KMS-11 (cell line): ENCODE measurements around the gene CARHSP1.

Experiments
- H2AFZ ChIP-seq: fragments of 200-600 bp; sonication (generic); 2 replicates; pipeline ENCODE4 v1.6.1; 2016; ENCODE audit warnings: antibody characterized with exemption, mixed run types, low read depth
- H3K27ac ChIP-seq: fragments of 200-600 bp; sonication (generic); 2 replicates; pipeline ENCODE4 v1.6.1; 2016; ENCODE audit warnings: mild to moderate bottlenecking, mixed run types
- H3K27me3 ChIP-seq: fragments of 200-600 bp; sonication (generic); 2 replicates; pipeline ENCODE4 v1.6.1; 2017; ENCODE audit warnings: mild to moderate bottlenecking, low read depth, mixed run types, moderate library complexity; ENCODE audit not compliant: insufficient read depth
- H3K36me3 ChIP-seq: fragments of 200-600 bp; sonication (generic); 2 replicates; pipeline ENCODE4 v1.6.1; 2017; ENCODE audit warnings: mild to moderate bottlenecking, mixed run types; ENCODE audit not compliant: insufficient read depth
- H3K4me1 ChIP-seq: fragments of 200-600 bp; sonication (generic); 2 replicates; pipeline ENCODE4 v1.6.1; 2016; ENCODE audit warnings: mild to moderate bottlenecking, low read depth, mixed run types; ENCODE audit not compliant: poor library complexity, severe bottlenecking
- H3K4me2 ChIP-seq: fragments of 200-600 bp; sonication (generic); 2 replicates; pipeline ENCODE4 v1.7.0; 2016; ENCODE audit warnings: mild to moderate bottlenecking, mixed run types
- H3K4me3 ChIP-seq: fragments of 200-600 bp; sonication (generic); IDR thresholded peaks from 2 replicates; pipeline ENCODE4 v1.6.1; 2017; ENCODE audit warnings: low read depth, low read length, mixed read lengths; ENCODE audit not compliant: insufficient read depth
- H3K79me2 ChIP-seq: fragments of 200-600 bp; sonication (generic); 2 replicates; pipeline ENCODE4 v1.6.1; 2016; ENCODE audit warnings: low read depth, mixed run types; ENCODE audit not compliant: insufficient read depth
- H3K9ac ChIP-seq: fragments of 200-600 bp; sonication (generic); 2 replicates; pipeline ENCODE4 v1.6.1; 2016; ENCODE audit warnings: mild to moderate bottlenecking, mixed run types
- H4K20me1 ChIP-seq: fragments of 200-600 bp; sonication (generic); 2 replicates; pipeline ENCODE4 v1.6.1; 2016; ENCODE audit warnings: mild to moderate bottlenecking, mixed run types; ENCODE audit not compliant: insufficient read depth
- TF ChIP-seq, protein P1 (sequence below): fragments of 200-600 bp; sonication (generic); conservative IDR thresholded peaks from 2 replicates; pipeline ENCODE4 v1.6.1; 2017; ENCODE audit warnings: low read depth, mild to moderate bottlenecking, antibody characterized with exemption, low read length, moderate library complexity, mixed read lengths

The CARHSP1 gene

DNA sequence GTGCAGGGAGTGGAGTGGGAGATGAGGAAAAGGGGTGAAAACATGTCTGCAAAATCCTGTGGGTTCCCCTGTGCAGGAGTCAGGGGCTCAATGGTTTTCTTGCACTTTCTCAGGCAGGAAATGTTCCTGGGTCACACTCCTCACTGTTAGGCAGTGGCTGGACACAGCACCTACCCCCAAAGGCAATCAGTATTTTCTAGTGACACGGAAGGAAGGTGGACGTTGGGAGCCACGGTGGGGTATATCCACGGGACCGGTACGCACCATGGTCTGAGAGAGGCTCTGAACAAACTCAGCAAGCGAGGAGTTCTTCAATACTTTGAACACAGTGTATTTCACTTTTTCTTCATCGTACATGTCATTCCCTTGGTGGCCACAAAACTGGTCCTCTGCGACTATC is 34.2 kb upstream of the CARHSP1 start:
- TF ChIP-seq, protein P1, sequence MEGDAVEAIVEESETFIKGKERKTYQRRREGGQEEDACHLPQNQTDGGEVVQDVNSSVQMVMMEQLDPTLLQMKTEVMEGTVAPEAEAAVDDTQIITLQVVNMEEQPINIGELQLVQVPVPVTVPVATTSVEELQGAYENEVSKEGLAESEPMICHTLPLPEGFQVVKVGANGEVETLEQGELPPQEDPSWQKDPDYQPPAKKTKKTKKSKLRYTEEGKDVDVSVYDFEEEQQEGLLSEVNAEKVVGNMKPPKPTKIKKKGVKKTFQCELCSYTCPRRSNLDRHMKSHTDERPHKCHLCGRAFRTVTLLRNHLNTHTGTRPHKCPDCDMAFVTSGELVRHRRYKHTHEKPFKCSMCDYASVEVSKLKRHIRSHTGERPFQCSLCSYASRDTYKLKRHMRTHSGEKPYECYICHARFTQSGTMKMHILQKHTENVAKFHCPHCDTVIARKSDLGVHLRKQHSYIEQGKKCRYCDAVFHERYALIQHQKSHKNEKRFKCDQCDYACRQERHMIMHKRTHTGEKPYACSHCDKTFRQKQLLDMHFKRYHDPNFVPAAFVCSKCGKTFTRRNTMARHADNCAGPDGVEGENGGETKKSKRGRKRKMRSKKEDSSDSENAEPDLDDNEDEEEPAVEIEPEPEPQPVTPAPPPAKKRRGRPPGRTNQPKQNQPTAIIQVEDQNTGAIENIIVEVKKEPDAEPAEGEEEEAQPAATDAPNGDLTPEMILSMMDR, result no peak
- Histone ChIP-seq H3K9ac (no peak overlapping the region), H4K20me1 (peaks cover 17% of the 10 kb centered on the region), H3K79me2 (peaks cover 59% of the 10 kb centered on the region; the same call in 1 of the 2 replicates), H3K4me2 (no peak overlapping the region), H3K27me3 (no peaks in the 10 kb centered on the region), H3K4me1 (peaks cover 58% of the 10 kb centered on the region), H3K36me3 (peaks cover 35% of the 10 kb centered on the region; the same call in 1 of the 2 replicates), H3K27ac (no peak overlapping the region), H3K4me3 (no peak overlapping the region), H2AFZ (no peak overlapping the region)

DNA sequence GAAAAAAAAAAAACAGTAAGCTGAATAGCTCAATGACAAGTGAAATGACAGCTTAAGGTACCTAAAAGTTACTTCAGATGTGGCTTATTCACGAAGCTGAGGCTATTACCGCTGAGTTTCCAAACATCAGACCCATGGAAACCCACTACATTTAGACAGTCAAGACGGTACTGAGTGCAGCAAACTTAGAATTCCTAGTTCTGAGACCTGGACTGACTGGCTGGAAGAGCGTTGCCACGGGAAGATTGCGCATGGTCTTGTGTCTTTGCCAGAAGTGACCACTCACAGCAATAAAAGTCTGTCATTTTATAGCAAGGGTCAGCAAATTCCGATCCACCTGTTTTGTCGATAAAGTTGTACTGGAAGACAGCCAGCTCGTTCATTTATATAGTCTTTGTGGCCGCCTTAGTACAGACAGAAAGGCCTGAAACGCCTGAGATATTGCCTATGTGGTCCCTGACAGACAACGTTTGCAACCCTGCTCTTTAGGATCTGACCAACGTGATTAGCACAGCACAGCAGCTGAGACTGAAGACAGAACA is 32.6 kb upstream of the CARHSP1 start:
- no peaks in the 10 kb centered on the region for H3K27me3 ChIP-seq
- H3K4me3 ChIP-seq, result no peak overlapping the region
- TF ChIP-seq, protein P1, result no peak
- H3K36me3 ChIP-seq, result peaks cover 37% of the 10 kb centered on the region; the same call in 1 of the 2 replicates
- H3K4me2 ChIP-seq, result peak overlapping the region; percentile 58; the same call in 1 of the 2 replicates
- peak overlapping the region; percentile 77; the same call in 1 of the 2 replicates for H3K27ac ChIP-seq
- peaks cover 49% of the 10 kb centered on the region; the same call in 1 of the 2 replicates for H3K79me2 ChIP-seq
- H3K9ac ChIP-seq, result no peak overlapping the region
- no peak overlapping the region for H2AFZ ChIP-seq
- H4K20me1 ChIP-seq, result peaks cover 17% of the 10 kb centered on the region
- H3K4me1 ChIP-seq, result peaks cover 45% of the 10 kb centered on the region

DNA sequence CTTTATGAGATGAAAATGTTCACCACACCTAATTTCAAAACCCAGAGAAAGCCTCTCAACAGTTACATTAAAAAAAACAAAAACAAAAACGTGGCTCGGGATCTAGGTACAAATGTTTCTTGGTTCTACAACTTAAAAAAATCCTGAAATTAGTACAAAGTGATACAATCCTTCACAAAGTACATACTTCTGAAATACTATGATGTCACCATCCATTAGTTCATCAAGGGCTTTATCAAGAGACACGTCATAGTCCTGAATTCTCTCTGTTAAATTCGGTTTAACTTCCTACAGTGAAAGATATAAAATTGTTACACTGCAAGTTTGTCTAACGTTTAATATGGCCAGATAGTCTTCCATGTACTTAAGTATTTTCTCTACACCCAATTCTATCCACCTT is 31.5 kb upstream of the CARHSP1 start:
- Histone ChIP-seq H3K9ac (peak overlapping the region; percentile 3; the same call in 1 of the 2 replicates), H3K27me3 (no peaks in the 10 kb centered on the region), H2AFZ (no peak overlapping the region), H3K4me1 (peaks cover 45% of the 10 kb centered on the region), H4K20me1 (peaks cover 17% of the 10 kb centered on the region), H3K4me3 (no peak overlapping the region), H3K36me3 (peaks cover 38% of the 10 kb centered on the region; the same call in 1 of the 2 replicates), H3K79me2 (peaks cover 38% of the 10 kb centered on the region; the same call in 1 of the 2 replicates), H3K4me2 (peak overlapping the region; percentile 58), H3K27ac (peak overlapping the region; percentile 77)
- TF ChIP-seq, protein P1, result no peak

DNA sequence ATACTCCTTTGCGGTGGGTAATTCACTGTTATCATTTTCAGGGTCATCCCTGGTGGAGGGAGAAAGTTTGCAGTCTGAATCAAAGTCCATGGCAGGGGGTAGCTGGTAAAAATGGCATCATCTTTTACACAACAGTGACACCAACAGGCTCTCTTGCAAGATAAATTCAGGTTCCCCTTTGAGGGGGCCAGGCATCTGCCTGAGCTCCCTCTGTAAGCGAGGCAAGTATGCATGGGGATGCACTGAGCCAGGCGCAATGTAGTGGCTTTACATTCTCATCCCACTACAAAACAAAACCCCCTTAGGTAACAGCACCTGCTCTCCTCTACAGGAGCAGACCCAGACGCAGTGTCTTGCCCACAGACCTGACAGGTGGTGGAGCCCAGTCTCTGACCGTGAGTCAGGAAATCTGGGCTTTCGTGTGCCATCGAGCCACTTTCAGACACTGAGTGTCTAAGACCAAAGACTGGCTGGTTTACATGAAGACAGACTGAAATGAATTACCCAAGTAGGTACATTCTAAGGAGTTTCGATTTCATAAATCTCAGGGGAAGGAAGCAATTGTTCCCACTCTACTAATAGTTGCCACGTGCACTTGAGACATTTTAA is 31.0 kb upstream of the CARHSP1 start:
- H2AFZ ChIP-seq, result no peak overlapping the region
- peak overlapping the region; percentile 3; the same call in 1 of the 2 replicates for H3K9ac ChIP-seq
- TF ChIP-seq, protein P1, result peak; percentile 39; the same call in 1 of the 2 replicates
- peak overlapping the region; percentile 77 for H3K27ac ChIP-seq
- peaks cover 33% of the 10 kb centered on the region; the same call in 1 of the 2 replicates for H3K79me2 ChIP-seq
- H3K4me3 ChIP-seq, result no peak overlapping the region
- peaks cover 42% of the 10 kb centered on the region; the same call in 1 of the 2 replicates for H3K36me3 ChIP-seq
- H4K20me1 ChIP-seq, result peaks cover 17% of the 10 kb centered on the region
- H3K27me3 ChIP-seq, result no peaks in the 10 kb centered on the region
- H3K4me1 ChIP-seq, result peaks cover 45% of the 10 kb centered on the region
- peak overlapping the region; percentile 58 for H3K4me2 ChIP-seq
